Transverse colon (tissue), 4 donors: ENCODE measurements around the gene FOSL1.

Experiments
- EP300 ChIP-seq: sonication (generic); formaldehyde crosslinking; IDR thresholded peaks from one replicate; pipeline ENCODE4 v1.6.1; 2017; ENCODE audit warnings: antibody characterized with exemption, low read depth
- POLR2AphosphoS5 ChIP-seq, 3 donors: sonication (generic); formaldehyde crosslinking; IDR thresholded peaks; one replicate each; pipeline ENCODE4 v1.6.1; 2016; ENCODE audit warnings: antibody characterized with exemption in 3 of 3
- TF ChIP-seq, protein P1 (sequence below), 5 experiments: fragments of 200-600 bp in 3 of 5; fragments of 450-650 bp in 2 of 5; sonication (generic) in 3 of 5; IDR thresholded peaks; 1 replicate in 2 of 5; 2 replicates in 3 of 5; pipeline ENCODE4 v1.5.1; 2016 to 2017; ENCODE audit warnings: antibody characterized with exemption in 5 of 5, inconsistent platforms in 3 of 5, mild to moderate bottlenecking in 2 of 5, moderate library complexity in 1 of 5

DNA sequence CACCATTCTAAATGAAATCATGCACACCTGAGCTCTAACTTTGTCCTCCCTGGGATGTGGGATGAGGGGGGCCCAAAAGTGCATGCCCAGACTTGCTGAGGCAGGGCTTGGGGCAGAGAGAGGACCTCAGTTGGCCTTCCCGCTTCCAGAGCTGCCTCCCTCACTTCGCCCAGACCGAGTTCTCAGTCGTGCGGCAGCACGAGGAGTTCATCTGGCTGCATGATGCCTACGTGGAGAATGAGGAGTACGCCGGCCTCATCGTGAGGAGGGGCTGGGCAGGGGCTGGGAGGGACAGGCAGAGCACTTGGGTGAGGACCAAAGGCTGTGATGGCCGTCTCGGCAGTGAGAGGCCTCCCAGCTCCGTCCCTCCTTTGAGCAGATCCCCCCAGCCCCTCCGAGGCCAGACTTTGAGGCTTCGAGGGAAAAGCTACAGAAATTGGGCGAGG lies 50.4 kb downstream of the FOSL1 start:
- TF ChIP-seq, protein P1, sequence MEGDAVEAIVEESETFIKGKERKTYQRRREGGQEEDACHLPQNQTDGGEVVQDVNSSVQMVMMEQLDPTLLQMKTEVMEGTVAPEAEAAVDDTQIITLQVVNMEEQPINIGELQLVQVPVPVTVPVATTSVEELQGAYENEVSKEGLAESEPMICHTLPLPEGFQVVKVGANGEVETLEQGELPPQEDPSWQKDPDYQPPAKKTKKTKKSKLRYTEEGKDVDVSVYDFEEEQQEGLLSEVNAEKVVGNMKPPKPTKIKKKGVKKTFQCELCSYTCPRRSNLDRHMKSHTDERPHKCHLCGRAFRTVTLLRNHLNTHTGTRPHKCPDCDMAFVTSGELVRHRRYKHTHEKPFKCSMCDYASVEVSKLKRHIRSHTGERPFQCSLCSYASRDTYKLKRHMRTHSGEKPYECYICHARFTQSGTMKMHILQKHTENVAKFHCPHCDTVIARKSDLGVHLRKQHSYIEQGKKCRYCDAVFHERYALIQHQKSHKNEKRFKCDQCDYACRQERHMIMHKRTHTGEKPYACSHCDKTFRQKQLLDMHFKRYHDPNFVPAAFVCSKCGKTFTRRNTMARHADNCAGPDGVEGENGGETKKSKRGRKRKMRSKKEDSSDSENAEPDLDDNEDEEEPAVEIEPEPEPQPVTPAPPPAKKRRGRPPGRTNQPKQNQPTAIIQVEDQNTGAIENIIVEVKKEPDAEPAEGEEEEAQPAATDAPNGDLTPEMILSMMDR (IDR thresholded peaks at IDR 0.05) = no peak
- TF ChIP-seq POLR2AphosphoS5 (IDR thresholded peaks at IDR 0.05) (peak in 1 of 3 donors; percentile 3), EP300 (no peak)
